Adrenal gland (tissue), 12 donors: ENCODE results near the gene TSPAN7. TPM values are rescaled to one million over a fixed set of nuclear protein-coding genes. Genes with fewer than 3 reads are reported as not detected.
A peak's percentile ranks its signal among the peaks of the same experiment; 100 is the strongest.

Experiments used
- DNase-seq, 7 donors: peaks; one replicate each; pipeline ENCODE4 v3.0.0-alpha.2; 2019 to 2020
- H3K27ac ChIP-seq, 5 donors: fragments of 200-600 bp; sonication (generic) in 4 of 5; 1 replicate in 3 of 5; 2 replicates in 2 of 5; pipeline versions ENCODE4 v1.5.1 to v1.8.0; 2016 to 2020; ENCODE audit warnings: mild to moderate bottlenecking in 1 of 5
- H3K27me3 ChIP-seq: fragments of 200-600 bp; 2 replicates; pipeline ENCODE4 v1.8.0; 2021
- H3K36me3 ChIP-seq, 2 donors: fragments of 200-600 bp; replicated peaks in 1 of 2; 1 replicate in 1 of 2; 2 replicates in 1 of 2; pipeline versions ENCODE4 v1.5.1 to v1.8.0; 2018 to 2022
- H3K4me1 ChIP-seq, 2 donors: fragments of 200-600 bp; replicated peaks in 1 of 2; 1 replicate in 1 of 2; 2 replicates in 1 of 2; pipeline versions ENCODE4 v1.5.1 to v1.8.0; 2018 to 2021
- H3K4me3 ChIP-seq, 4 donors: fragments of 200-600 bp; sonication (generic) in 3 of 4; one replicate each; pipeline ENCODE4 v1.5.1; 2016 to 2018
- H3K9me3 ChIP-seq, 3 donors: fragments of 200-600 bp; sonication (generic) in 1 of 3; replicated peaks in 1 of 3; 1 replicate in 2 of 3; 2 replicates in 1 of 3; pipeline versions ENCODE4 v1.5.1 to v1.8.0; 2016 to 2021
- POLR2A ChIP-seq, 2 donors: fragments of 450-650 bp; IDR thresholded peaks; one replicate each; pipeline ENCODE4 v1.6.1; 2017; ENCODE audit warnings: antibody characterized with exemption in 2 of 2, mild to moderate bottlenecking in 2 of 2, moderate library complexity in 1 of 2
- WGBS, 4 donors: extraction: QIAGEN DNeasy Blood & Tissue Kit in 2 of 4; methylation state at CpG; one replicate each; pipeline versions ENCODE4 v1.1.5 to v1.1.7; 2013 to 2017; 5-methylcytosine and 5-hydroxymethylcytosine counted together
- intact Hi-C, 2 donors: fragments of 100-400 bp; cut with DNase I; formaldehyde crosslinking; loops; one replicate each; pipeline versions ENCODE4 v1.14.1 to v1.15.0; 2022 to 2023
- polyA plus RNA-seq, 3 donors: library from polyadenylated mRNA; stranded (reverse); fragments of 200-250 nt in 2 of 3; fragments of 350-450 nt in 1 of 3; fragmentation: Illumina TruSeq in 1 of 3; extraction: RNeasy Lipid Tissue Mini Kit (QIAGEN cat#74804) in 1 of 3; gene quantifications; one replicate each; pipeline ENCODE4 v1.2.3, GENCODE V29; 2013 to 2014
- total RNA-seq, 9 donors: library from RNA; depleted of rRNA in 4 of 9; stranded (reverse); fragments of >200 nt in 4 of 9; fragments of 120-200 nt in 1 of 9; fragmentation: NEBNext Ultra II Directional in 1 of 9; extraction: Animal tissue kit (Norgen Biotek cat#: 25700) in 1 of 9; gene quantifications; one replicate each; pipeline versions ENCODE4 v1.1.0 to v1.2.4, GENCODE V29; 2013 to 2023
- TF ChIP-seq, protein P1 (sequence below), 6 experiments: fragments of 450-650 bp in 4 of 6; fragments of 200-600 bp in 2 of 6; sonication (generic) in 1 of 6; IDR thresholded peaks; 1 replicate in 5 of 6; 2 replicates in 1 of 6; pipeline versions ENCODE4 v1.5.1 to v1.8.0; 2016 to 2021; ENCODE audit warnings: antibody characterized with exemption in 6 of 6, mild to moderate bottlenecking in 2 of 6, moderate library complexity in 1 of 6
- donor health status: healthy with polysubstance abuse.
- donor health status: Bipolar disorder and iron deficiency.
- donor health status: DM: yes; HTN: yes; CAD: no.
- donor health status: DM: no; HTN: no; CAD: no.
- donor health status: DM: no; HTN: no; CAD: no.
- donor health status: DM: yes; HTN: yes; CAD: no.

Gene TSPAN7
- total and polyA plus RNA-seq, 12 donors = 47.8 to 167 (median 87.1) TPM

DNA sequence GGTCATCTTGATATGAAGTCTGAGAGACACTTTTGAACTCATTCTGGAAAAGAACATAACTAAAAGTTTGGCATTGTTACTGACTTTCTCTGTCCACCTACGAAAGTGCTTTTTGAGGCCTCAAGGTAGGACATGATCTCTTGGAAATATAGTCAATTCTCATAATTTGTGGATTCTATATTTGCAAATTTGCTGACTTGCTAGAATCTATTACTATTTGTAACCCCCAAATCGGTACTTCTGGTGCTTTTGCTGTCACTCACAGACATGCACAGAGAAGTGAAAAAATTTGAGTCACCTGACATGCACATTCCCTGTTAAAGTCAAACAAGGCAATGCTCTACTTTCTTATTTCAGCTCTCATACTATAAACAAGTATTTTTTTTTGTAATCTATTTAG is 35.6 kb downstream of the TSPAN7 start:
- no peak for DNase-seq
- Histone ChIP-seq H3K4me1 (no peaks in the 10 kb centered on the region), H3K36me3 (no peaks in the 10 kb centered on the region), H3K4me3 (no peak overlapping the region), H3K9me3 (no peaks in the 10 kb centered on the region), H3K27ac (no peak overlapping the region), H3K27me3 (peaks cover 5% of the 10 kb centered on the region)
- TF ChIP-seq POLR2A (IDR thresholded peaks at IDR 0.05) = no peak
- TF ChIP-seq, protein P1, sequence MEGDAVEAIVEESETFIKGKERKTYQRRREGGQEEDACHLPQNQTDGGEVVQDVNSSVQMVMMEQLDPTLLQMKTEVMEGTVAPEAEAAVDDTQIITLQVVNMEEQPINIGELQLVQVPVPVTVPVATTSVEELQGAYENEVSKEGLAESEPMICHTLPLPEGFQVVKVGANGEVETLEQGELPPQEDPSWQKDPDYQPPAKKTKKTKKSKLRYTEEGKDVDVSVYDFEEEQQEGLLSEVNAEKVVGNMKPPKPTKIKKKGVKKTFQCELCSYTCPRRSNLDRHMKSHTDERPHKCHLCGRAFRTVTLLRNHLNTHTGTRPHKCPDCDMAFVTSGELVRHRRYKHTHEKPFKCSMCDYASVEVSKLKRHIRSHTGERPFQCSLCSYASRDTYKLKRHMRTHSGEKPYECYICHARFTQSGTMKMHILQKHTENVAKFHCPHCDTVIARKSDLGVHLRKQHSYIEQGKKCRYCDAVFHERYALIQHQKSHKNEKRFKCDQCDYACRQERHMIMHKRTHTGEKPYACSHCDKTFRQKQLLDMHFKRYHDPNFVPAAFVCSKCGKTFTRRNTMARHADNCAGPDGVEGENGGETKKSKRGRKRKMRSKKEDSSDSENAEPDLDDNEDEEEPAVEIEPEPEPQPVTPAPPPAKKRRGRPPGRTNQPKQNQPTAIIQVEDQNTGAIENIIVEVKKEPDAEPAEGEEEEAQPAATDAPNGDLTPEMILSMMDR (IDR thresholded peaks at IDR 0.05) = no peak
- 43 to 91% (median 71%) methylated on average over 2 of the region's 2 CpGs for WGBS, 4 donors
- intact Hi-C loops = no loop called here

DNA sequence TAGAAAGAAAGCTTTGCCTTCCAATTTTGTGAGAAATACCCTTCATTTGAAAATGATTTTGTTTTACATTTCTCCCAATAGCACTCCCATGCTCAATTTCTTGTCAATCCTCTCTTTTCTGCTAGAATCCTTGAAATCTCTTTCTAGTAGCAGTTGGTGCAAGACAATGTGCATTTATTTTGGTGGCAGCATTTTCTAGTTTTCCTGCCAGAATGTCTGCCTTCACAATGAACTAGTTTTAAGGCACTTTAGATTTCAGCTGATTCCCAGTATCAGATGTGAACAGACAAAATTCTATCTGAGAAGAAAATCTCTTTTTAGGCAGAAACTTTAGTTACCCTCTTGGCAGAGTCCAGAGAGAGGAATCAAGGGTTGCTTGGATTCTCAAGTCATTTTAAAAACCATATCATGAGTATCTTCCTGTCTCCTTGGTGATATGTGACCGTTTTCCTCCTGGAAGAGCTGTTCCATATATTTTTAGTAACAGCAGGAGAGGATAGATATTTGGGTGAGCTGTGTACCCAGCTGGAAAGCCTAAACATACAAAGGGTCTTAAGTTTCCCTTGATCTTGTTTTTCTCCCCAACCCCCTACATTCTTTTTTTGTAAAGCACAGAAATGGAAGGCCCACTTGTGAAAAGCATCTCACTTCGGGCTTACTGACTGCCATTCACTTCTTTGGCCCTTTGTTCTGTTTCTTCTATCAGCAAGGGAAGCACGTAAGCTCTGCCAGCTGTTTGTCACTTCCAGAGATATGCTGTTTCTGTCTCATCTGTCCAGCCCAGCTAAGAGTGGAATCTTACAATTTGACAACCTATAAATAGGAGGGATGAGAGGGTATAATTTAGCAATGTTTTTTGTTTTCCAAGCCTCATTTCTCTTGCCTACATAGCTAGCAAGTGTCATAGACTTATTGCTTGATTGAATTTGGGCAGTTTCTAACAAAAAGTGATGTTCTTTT is 38.7 kb downstream of the TSPAN7 start:
- Histone ChIP-seq H3K36me3 (no peaks in the 10 kb centered on the region), H3K9me3 (no peaks in the 10 kb centered on the region), H3K27ac (no peak overlapping the region), H3K4me3 (no peak overlapping the region), H3K27me3 (no peaks in the 10 kb centered on the region), H3K4me1 (no peaks in the 10 kb centered on the region)
- 26 to 35% (median 29%) methylated on average over 3 of the region's 3 CpGs for WGBS, 4 donors
- TF ChIP-seq, protein P1 (IDR thresholded peaks at IDR 0.05) = no peak
- TF ChIP-seq POLR2A (IDR thresholded peaks at IDR 0.05) = no peak
- peak in 1 of 7 donors; percentile 9 for DNase-seq
- intact Hi-C loops = no loop called here

DNA sequence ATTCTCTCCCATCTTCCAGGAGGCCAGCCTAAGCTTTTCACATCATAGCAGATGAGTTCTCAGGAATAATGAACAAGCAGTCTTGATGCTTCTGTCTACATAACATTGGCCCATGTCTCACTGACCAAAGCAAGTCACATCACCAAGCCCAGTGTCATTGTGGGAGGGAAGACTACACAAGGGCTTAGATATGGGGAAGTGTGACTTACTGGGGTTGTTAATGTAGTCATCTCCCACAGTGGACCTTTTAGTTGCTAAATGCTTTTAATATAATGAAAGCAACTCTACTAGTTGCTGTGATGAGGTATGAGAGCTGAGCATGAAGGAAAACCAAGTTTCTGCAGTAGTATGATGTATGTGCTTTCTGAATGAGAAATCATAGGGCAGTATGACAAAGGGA is 40.5 kb downstream of the TSPAN7 start:
- Histone ChIP-seq H3K4me3 (no peak overlapping the region), H3K27me3 (no peaks in the 10 kb centered on the region), H3K9me3 (no peaks in the 10 kb centered on the region), H3K36me3 (no peaks in the 10 kb centered on the region), H3K27ac (no peak overlapping the region), H3K4me1 (no peaks in the 10 kb centered on the region)
- intact Hi-C loops = no loop called here
- DNase-seq = no peak
- TF ChIP-seq POLR2A (IDR thresholded peaks at IDR 0.05) = no peak
- TF ChIP-seq, protein P1 (IDR thresholded peaks at IDR 0.05) = no peak

DNA sequence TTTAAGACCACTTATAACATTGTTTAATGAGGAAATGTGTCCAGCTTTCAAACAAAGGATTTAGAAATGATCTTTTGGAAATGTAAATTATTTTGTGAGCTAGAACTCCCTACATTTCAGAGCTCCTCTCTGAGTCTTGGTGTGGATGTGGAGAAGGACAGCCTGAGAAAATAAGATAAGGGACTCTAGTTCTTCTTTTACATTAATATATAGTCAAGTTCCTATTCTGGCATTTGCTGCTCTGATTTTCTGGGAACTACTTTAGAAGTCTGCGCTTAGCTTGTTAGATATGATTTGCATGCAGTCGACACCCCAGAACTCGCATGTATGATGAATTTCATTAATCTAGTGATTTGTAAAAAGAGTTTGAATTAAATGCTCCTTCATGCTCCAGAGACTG is 45.5 kb downstream of the TSPAN7 start:
- Histone ChIP-seq H3K36me3 (no peaks in the 10 kb centered on the region), H3K4me1 (no peaks in the 10 kb centered on the region), H3K27me3 (peaks cover 4% of the 10 kb centered on the region), H3K27ac (no peak overlapping the region), H3K4me3 (no peak overlapping the region), H3K9me3 (no peaks in the 10 kb centered on the region)
- DNase-seq = no peak
- intact Hi-C loops = no loop called here
- 67 to 84% (median 78%) methylated on average over 3 of the region's 3 CpGs for WGBS, 4 donors
- TF ChIP-seq POLR2A (IDR thresholded peaks at IDR 0.05) = no peak
- TF ChIP-seq, protein P1 (IDR thresholded peaks at IDR 0.05) = no peak
